ENCODE data around the gene TRIM2. TPM values are rescaled to one million over a fixed set of nuclear protein-coding genes. Genes with fewer than 3 reads are reported as not detected.

TRIM2 gene
- total RNA-seq, 2 donors from 2014 or later, result 54.5 to 70.4 TPM

- no peaks in the 10 kb centered on the region for H3K9me3 ChIP-seq
- no peak overlapping the region for H3K27ac ChIP-seq
- no peaks in the 10 kb centered on the region for H3K36me3 ChIP-seq
- DNase-seq (ENCODE audit: low spot score), result no peak
- H3K4me1 ChIP-seq (replicated peaks), result no peaks in the 10 kb centered on the region
- WGBS, result 94% methylated on average over 7 of the region's 7 CpGs
- intact Hi-C loops (cut with DNase I), result no loop called here
- TF ChIP-seq POLR2AphosphoS5 (IDR thresholded peaks at IDR 0.05), result no peak
- no peak for TF ChIP-seq POLR2A (IDR thresholded peaks at IDR 0.05)
- TF ChIP-seq, protein P1, sequence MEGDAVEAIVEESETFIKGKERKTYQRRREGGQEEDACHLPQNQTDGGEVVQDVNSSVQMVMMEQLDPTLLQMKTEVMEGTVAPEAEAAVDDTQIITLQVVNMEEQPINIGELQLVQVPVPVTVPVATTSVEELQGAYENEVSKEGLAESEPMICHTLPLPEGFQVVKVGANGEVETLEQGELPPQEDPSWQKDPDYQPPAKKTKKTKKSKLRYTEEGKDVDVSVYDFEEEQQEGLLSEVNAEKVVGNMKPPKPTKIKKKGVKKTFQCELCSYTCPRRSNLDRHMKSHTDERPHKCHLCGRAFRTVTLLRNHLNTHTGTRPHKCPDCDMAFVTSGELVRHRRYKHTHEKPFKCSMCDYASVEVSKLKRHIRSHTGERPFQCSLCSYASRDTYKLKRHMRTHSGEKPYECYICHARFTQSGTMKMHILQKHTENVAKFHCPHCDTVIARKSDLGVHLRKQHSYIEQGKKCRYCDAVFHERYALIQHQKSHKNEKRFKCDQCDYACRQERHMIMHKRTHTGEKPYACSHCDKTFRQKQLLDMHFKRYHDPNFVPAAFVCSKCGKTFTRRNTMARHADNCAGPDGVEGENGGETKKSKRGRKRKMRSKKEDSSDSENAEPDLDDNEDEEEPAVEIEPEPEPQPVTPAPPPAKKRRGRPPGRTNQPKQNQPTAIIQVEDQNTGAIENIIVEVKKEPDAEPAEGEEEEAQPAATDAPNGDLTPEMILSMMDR (IDR thresholded peaks at IDR 0.05), result no peak
- H3K27me3 ChIP-seq (replicated peaks; ENCODE audit: insufficient read depth), result no peaks in the 10 kb centered on the region
- no peak overlapping the region for H3K4me3 ChIP-seq
Observed at GRCh38 chr4:153177841-153178240, 26.4 kb upstream of the TRIM2 start.

DNA sequence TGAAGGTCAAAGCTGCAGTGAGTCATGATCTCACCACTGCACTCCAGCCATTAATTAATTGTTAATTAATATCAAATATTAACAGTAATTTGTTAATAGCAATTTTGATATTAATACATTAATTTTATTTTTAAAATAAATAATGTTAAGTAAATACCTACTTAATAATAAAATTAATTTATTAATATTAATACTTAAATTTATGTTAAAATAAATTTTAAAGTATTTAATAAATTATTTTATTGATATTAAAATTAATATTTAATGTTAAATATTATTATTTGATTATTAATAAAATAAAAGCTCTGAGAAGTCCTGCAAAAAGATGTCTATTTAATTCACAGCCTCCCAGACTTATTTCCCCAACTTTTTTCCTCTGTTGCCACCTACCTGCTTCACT, 25.1 kb upstream of the TRIM2 start:
- H3K9me3 ChIP-seq, result no peaks in the 10 kb centered on the region
- no peak for DNase-seq (ENCODE audit: low spot score)
- TF ChIP-seq, protein P1 (IDR thresholded peaks at IDR 0.05), result no peak
- TF ChIP-seq POLR2AphosphoS5 (IDR thresholded peaks at IDR 0.05) (no peak), POLR2A (IDR thresholded peaks at IDR 0.05) (no peak)
- H3K4me1 ChIP-seq (replicated peaks), result no peaks in the 10 kb centered on the region
- no peak overlapping the region for H3K4me3 ChIP-seq
- H3K27me3 ChIP-seq (replicated peaks; ENCODE audit: insufficient read depth), result no peaks in the 10 kb centered on the region
- no peak overlapping the region for H3K27ac ChIP-seq
- no peaks in the 10 kb centered on the region for H3K36me3 ChIP-seq
- intact Hi-C loops (cut with DNase I), result no loop called here

GRCh38 chr4:153181293-153181692, 22.9 kb upstream of the TRIM2 start:
- Histone ChIP-seq H3K4me3 (no peak overlapping the region), H3K36me3 (no peaks in the 10 kb centered on the region), H3K9me3 (no peaks in the 10 kb centered on the region), H3K4me1 (replicated peaks) (no peaks in the 10 kb centered on the region), H3K27ac (no peak overlapping the region), H3K27me3 (replicated peaks; ENCODE audit: insufficient read depth) (no peaks in the 10 kb centered on the region)
- intact Hi-C loops (cut with DNase I), result no loop called here
- TF ChIP-seq, protein P1 (IDR thresholded peaks at IDR 0.05), result no peak
- TF ChIP-seq POLR2AphosphoS5 (IDR thresholded peaks at IDR 0.05), result no peak
- TF ChIP-seq POLR2A (IDR thresholded peaks at IDR 0.05), result no peak
- no peak for DNase-seq (ENCODE audit: low spot score)
- WGBS, result 94% methylated on average over 6 of the region's 6 CpGs

DNA sequence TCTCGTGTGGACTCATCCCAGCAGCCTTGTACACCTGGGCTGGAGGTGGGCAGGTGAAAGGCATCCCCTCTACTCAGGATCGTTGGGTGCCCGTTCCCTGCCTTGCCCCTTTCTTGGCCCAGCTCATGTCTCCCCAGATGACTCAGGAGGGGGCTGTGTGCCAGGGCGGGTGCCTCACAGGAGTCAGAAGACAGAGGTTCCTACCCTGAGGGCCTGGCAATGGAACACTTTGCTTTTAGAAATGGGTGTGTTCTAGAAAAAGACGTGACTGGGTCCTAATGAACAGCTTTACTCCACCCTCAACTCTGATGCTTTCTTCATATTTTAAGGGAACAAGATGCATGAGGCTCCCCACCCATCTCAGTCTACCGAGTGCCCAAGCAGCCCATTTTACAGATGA, 22.5 kb upstream of the TRIM2 start:
- no peak overlapping the region for H3K27ac ChIP-seq
- no peaks in the 10 kb centered on the region for H3K36me3 ChIP-seq
- H3K27me3 ChIP-seq (replicated peaks; ENCODE audit: insufficient read depth), result no peaks in the 10 kb centered on the region
- no peaks in the 10 kb centered on the region for H3K9me3 ChIP-seq
- no peak for TF ChIP-seq POLR2AphosphoS5 (IDR thresholded peaks at IDR 0.05)
- TF ChIP-seq POLR2A (IDR thresholded peaks at IDR 0.05), result no peak
- TF ChIP-seq, protein P1 (IDR thresholded peaks at IDR 0.05), result no peak
- H3K4me3 ChIP-seq, result no peak overlapping the region
- 69% methylated on average over 5 of the region's 6 CpGs for WGBS
- no peak for DNase-seq (ENCODE audit: low spot score)
- no peaks in the 10 kb centered on the region for H3K4me1 ChIP-seq (replicated peaks)
- intact Hi-C loops (cut with DNase I), result no loop called here

GRCh38 chr4:153183146-153183545, 21.1 kb upstream of the TRIM2 start:
- intact Hi-C loops (cut with DNase I), result no loop called here
- no peaks in the 10 kb centered on the region for H3K27me3 ChIP-seq (replicated peaks; ENCODE audit: insufficient read depth)
- TF ChIP-seq, protein P1 (IDR thresholded peaks at IDR 0.05), result no peak
- TF ChIP-seq POLR2AphosphoS5 (IDR thresholded peaks at IDR 0.05) (no peak), POLR2A (IDR thresholded peaks at IDR 0.05) (no peak)
- WGBS, result 86% methylated on average over 4 of the region's 4 CpGs
- no peaks in the 10 kb centered on the region for H3K9me3 ChIP-seq
- no peaks in the 10 kb centered on the region for H3K4me1 ChIP-seq (replicated peaks)
- H3K36me3 ChIP-seq, result no peaks in the 10 kb centered on the region
- DNase-seq (ENCODE audit: low spot score), result no peak
- no peak overlapping the region for H3K4me3 ChIP-seq
- H3K27ac ChIP-seq, result no peak overlapping the region

Measured in prostate gland (tissue), 2 donors.